ENCODE data around the gene ZBED4.

DNA sequence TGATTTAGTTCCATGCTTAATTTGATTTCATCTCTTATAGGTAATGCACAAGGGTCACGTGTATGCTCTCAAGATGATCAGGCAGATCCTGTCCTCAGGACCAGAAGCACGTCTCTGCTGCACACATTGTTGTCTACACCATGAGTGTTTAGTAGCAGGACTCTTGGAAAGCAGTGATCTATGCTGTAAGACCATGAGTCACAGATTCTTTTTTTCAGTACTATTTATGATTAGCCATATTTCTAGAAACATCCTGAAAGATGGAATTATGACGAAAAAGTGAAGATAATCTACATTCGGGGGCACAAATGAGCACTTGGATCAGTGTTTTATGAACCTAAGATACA, 29.6 kb downstream of the ZBED4 start:
- no peak for TF ChIP-seq POLR2A (IDR thresholded peaks at IDR 0.05; ENCODE audit: low read length)
- TF ChIP-seq GATA1 (IDR thresholded peaks at IDR 0.05; ENCODE audit: low read depth, low read length) = no peak
